T-helper 2 cell treated with Interferon-gamma antibody and Interleukin-4, amounts not matched to agents 5 μg/mL and 100 μg/mL, for 36 hours (primary cell): ENCODE data around the gene PALM3.
A peak's percentile ranks its signal among the peaks of the same experiment; 100 is the strongest.

Experiments used
- DNase-seq: peaks from one replicate; pipeline ENCODE4 v3.0.0; 2021; ENCODE audit warnings: low spot score
- H3K27ac Mint-ChIP-seq: one replicate; pipeline ENCODE4 v1.8.0; 2021; ENCODE audit warnings: mild to moderate bottlenecking, mixed read lengths
- H3K27me3 Mint-ChIP-seq: one replicate; pipeline ENCODE4 v1.8.0; 2021; ENCODE audit warnings: low read depth, mixed read lengths
- H3K36me3 Mint-ChIP-seq: one replicate; pipeline ENCODE4 v1.8.0; 2021; ENCODE audit warnings: low read depth, mixed read lengths
- H3K4me1 Mint-ChIP-seq: one replicate; pipeline ENCODE4 v1.8.0; 2021; ENCODE audit warnings: low read depth, mixed read lengths
- H3K4me3 Mint-ChIP-seq: one replicate; pipeline ENCODE4 v1.8.0; 2022; ENCODE audit warnings: mild to moderate bottlenecking, moderate library complexity, mixed read lengths
- H3K9me3 Mint-ChIP-seq: one replicate; pipeline ENCODE4 v1.8.0; 2021; ENCODE audit warnings: mixed read lengths

Gene PALM3

DNA sequence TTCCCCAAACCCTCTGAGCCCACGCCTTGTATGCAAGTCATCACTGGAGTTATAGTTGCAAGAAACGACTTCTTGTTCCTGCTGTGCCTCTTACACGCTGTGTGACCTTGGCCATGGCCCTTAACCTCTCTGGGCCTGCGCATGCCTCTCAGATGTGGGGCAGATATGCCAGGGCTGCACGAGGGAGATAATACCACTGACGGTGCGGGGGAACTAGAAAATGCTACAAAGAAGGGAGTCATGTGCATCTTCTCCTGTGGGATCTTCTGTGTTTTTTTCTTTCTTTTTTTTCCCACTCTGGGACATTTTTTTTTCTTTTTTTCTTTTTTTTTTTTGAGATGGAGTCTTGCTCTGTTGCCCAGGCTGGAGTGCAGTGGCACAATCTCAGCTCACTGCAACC lies 33.0 kb upstream of the PALM3 start:
- H3K27ac Mint-ChIP-seq, result no peak overlapping the region
- H3K4me1 Mint-ChIP-seq, result peaks cover 7% of the 10 kb centered on the region
- H3K4me3 Mint-ChIP-seq, result no peak overlapping the region

DNA sequence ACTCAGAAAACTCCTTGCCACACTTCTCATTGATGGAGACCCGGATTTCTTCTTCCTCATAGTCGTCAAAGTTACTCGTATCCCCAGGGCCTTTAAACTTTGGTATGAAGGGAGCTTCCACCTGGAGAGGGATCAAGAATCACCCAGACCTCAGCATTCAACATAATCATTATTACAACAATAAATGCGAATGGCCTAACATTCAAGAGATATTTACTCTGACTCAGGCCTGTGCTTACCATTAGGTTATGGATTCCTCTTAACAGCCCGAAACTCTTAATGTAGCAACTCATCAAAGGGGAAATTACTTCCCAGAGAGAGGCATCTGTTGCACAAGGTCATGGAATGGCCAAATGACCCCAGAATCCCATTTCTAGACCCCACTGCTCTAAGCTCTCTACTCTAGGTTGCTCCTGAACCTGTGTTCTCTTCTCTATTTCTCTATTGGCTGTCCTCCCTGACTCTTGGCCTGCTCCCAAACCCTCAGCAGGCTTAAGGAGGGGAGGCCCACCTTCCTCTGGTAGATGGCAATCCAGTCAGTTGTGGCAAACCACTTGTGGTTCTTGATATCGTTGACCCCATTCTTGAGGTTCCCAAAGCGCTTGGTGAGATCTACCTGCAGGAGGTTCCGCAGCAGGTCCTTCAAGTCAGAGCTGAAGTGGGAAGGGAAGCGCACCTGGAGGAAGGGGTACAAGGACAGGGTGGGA lies 31.4 kb upstream of the PALM3 start:
- Mint-ChIP-seq H3K27ac (peak overlapping the region; percentile 55), H3K36me3 (peaks cover 33% of the 10 kb centered on the region), H3K4me1 (peaks cover 12% of the 10 kb centered on the region), H3K9me3 (peaks cover 12% of the 10 kb centered on the region), H3K27me3 (no peaks in the 10 kb centered on the region), H3K4me3 (peak overlapping the region; percentile 64)
- no peak for DNase-seq

More for the DNA sequence above, 33.0 kb upstream of the PALM3 start:
- H3K9me3 Mint-ChIP-seq, result peaks cover 12% of the 10 kb centered on the region
- no peak for DNase-seq
- peaks cover 24% of the 10 kb centered on the region for H3K36me3 Mint-ChIP-seq
- H3K27me3 Mint-ChIP-seq, result no peaks in the 10 kb centered on the region

DNA sequence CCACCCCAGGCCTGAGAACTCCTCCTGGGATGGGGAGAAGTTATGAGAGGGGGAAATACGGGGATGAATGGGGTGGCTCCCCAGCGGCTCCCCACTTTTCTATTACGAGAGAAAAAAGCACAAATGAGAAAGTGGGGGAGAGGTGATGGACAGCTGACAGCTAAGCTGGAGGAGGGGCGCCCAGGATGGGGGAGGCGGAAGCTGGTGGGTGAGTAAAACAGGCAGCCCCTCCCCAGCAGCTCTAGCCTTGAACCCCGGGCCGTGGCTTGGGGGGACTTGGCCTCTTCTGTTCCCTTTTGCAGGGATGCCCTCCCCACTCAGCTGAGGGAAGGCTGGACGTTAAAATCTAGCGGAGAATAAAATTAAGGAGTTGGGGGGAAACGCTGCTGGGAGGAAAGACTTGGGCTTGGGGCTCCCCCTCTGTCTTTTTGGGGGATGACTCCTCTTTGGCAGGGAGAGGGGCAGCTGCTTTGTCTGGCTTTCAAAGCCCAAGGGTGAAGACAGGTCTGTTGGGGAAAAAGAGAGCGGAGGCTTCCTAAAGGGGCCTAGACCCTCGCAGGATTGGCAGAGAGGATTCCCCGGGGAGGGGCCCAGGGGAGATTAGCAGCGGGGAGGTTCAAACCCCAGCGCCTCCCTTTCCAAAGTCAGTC lies 30.1 kb upstream of the PALM3 start:
- peaks cover 39% of the 10 kb centered on the region for H3K36me3 Mint-ChIP-seq
- H3K4me1 Mint-ChIP-seq, result peaks cover 12% of the 10 kb centered on the region
- DNase-seq, result no peak
- peak overlapping the region; percentile 99 for H3K27ac Mint-ChIP-seq
- no peaks in the 10 kb centered on the region for H3K27me3 Mint-ChIP-seq
- peak overlapping the region; percentile 98 for H3K4me3 Mint-ChIP-seq
- peaks cover 12% of the 10 kb centered on the region for H3K9me3 Mint-ChIP-seq

DNA sequence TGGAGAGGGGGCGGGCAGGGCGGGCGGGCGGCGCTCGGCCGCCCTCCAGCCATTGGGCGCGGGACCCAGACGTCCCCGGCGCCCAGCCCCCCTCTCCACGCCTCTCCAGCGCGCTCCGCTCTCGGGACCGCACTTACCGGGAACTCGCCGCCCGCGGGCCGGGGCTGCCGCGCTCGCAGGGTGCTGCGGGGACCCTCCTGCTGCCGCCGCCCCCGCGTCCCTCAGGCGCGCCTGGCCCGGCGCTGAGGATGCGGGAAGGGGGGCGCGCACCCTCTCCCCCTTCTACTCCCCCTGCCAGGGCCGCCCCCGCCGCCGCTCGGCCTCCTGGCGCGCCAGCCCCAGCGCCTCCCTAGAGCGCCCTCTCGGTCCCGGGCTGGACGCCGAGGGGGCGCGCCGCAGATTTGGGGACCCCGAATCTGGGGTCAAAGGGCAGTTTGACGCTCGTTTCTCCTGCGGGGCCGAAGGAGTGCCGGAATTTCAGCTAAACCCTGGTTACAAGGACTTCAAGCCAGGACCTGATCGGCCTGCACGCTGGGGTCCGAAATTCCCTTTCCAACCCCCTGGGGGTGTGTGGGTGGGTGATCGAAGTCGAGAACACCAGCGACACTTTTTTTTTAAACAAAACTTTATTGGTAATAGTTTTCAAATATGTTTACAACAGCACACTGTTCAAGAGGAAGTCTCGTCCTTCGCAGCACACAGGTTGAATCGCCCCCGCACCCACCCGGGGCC lies 29.4 kb upstream of the PALM3 start:
- peak overlapping the region; percentile 98 for H3K4me3 Mint-ChIP-seq
- peaks cover 12% of the 10 kb centered on the region for H3K4me1 Mint-ChIP-seq
- peaks cover 12% of the 10 kb centered on the region for H3K9me3 Mint-ChIP-seq
- DNase-seq, result peak; percentile 73
- peaks cover 41% of the 10 kb centered on the region for H3K36me3 Mint-ChIP-seq
- H3K27ac Mint-ChIP-seq, result peak overlapping the region; percentile 99
- no peaks in the 10 kb centered on the region for H3K27me3 Mint-ChIP-seq

DNA sequence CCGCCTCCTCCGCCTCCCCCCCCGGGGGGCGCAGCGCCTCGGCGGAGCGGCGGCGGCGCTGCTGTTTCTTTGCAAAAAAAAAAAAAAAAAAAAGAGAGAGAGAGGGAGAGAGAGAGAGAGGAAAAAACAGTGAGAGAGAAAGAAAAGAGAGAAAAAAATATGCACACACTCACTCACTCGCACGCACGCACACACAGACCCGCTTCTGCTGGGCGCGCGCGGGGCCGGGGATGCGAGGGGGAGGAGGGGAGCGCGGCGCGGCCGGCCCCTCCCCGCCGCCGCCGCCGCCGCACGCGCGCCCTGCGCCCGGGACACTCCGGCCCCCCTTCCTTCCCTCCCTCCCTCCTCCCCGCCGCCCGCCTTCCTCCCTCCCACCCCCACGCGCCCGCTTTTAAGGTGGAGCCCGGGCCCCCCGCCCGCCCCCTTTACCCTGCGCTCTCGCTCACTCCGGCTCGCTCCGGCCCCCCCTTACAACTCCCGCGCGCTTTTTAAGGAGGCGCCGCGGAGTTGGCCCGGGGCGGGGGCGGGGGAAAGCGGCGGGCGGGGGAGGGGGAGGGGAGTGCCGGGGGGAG lies 28.7 kb upstream of the PALM3 start, which contains the start of gene SAMD1:
Gene SAMD1, minus strand, starts transcription at position 243 of the 572 bp plus-strand sequence.
- Mint-ChIP-seq H3K36me3 (peaks cover 41% of the 10 kb centered on the region), H3K4me3 (peak within 1 kb of the TSS; percentile 98), H3K27me3 (no peaks in the 10 kb centered on the region), H3K27ac (peak within 1 kb of the TSS; percentile 99), H3K9me3 (peaks cover 12% of the 10 kb centered on the region), H3K4me1 (peaks cover 12% of the 10 kb centered on the region)
- DNase-seq, result peak; percentile 70

DNA sequence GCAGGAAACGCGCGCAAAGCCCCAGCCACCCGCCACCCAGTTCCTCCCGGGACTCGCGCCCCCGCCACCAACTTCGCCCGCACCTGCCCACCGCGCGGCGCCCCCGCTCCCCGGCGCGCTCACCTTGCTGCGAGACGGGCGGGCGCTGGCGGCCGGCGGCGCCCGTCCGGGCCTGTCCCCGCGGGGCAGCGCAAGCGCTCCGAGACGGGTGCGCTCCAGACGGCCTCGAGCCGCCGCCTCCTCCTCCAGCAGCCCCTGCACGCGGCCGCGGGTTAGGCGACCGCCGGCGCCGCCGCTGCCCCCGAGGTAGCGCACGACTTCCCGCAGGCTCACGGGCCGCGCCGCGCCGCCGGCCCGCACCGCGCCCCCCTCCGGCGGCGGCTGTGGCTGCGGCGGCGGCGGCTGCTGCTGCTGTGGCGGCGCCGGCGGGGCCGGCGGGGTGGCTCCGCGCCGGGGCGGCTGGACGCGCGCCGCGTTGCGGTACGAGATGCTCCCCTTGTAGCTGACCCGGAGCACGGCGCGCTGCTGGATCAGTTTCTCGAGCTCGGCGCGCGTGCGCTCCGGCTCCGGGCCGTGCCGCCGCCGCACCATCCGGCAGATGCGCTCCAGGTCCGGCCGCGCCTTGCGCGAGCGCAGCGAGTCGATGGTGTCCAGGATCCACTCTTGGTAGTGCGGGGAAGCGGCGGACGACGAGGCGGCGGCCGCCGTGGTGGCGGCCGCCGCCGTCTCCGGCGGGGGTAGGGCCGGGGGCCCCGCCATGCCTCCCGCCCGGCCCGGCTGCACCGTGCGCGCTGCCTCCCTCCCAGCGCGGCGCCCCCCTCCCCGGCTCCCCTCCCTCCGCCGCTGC lies 28.0 kb upstream of the PALM3 start:
- Mint-ChIP-seq H3K36me3 (peaks cover 43% of the 10 kb centered on the region), H3K4me3 (peak overlapping the region; percentile 81), H3K9me3 (peaks cover 12% of the 10 kb centered on the region), H3K27me3 (no peaks in the 10 kb centered on the region), H3K27ac (peak overlapping the region; percentile 73), H3K4me1 (peaks cover 12% of the 10 kb centered on the region)
- DNase-seq, result peak; percentile 40

DNA sequence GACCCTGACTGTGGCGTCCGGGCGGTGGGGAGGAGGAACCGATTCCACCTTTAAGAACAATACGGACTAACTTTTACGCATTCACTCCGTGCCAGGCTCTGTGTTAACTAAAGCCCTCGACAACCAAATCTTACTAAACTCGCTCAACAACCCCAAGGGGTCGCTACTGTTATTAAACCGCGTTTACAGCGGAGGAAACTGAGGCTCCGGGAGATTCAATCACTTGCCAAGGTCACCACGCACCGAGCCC lies 27.5 kb upstream of the PALM3 start:
- Mint-ChIP-seq H3K4me1 (peaks cover 12% of the 10 kb centered on the region), H3K9me3 (peaks cover 8% of the 10 kb centered on the region), H3K27ac (peak overlapping the region; percentile 73), H3K27me3 (no peaks in the 10 kb centered on the region), H3K4me3 (peak overlapping the region; percentile 81), H3K36me3 (peaks cover 39% of the 10 kb centered on the region)
- no peak for DNase-seq

DNA sequence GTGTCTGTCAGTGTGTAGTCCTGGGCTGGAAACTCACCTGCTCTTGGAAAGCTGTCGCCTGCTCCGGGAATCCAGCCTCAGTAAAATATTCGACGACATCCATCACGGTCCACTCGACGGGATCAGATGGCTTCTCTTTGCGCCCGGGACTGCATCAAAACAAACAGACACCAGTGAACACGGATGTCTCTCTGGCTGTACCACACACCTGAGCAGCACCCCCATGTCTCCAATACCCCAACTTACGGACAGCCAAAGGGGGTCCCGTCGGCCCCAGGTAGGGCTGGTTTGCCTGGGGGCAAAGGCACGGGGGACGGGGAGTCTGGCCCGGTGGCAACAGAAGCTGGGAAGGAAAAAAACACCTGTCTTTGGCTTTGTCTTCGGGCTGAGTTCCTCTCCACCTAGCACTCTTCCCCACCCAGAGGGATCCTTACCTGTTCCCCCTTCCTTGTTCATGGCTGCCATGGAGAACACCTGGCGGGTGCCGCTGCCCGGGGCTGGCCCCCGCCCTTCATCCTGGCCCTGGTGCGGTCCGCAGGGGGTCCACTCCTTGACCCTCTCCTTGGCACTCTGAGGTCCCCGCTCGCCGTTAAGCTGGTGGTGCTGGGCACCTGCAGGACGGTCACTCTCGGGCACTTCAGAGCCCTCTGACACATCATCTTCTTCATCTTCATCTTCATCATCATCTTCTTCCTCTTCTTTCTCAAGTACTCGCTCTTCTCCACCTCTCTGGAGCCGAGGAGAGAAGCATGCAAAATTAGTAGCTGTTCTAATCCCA lies 26.9 kb upstream of the PALM3 start:
- Mint-ChIP-seq H3K27me3 (no peaks in the 10 kb centered on the region), H3K4me3 (peak overlapping the region; percentile 81), H3K9me3 (peaks cover 8% of the 10 kb centered on the region), H3K36me3 (peaks cover 39% of the 10 kb centered on the region), H3K27ac (peak overlapping the region; percentile 73), H3K4me1 (peaks cover 12% of the 10 kb centered on the region)
- no peak for DNase-seq

DNA sequence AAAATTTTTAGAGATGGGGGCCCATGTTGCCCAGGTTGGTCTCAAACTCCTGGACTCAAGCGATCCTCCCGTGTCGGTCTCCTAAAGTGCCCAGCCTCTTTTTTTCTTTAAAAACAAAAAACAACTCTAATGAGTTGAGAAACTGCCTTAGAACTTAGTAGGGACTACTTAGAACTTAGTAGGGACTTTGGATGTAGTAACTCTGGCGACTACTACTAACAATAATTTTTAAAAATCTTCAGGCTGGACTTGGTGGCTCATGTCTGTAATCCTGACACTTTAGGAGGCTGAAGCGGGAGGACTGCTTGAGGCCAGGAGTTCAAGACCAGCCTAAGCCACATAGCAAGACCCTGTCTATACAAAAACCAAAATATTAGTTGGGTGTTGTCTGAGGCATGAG lies 24.2 kb upstream of the PALM3 start:
- Mint-ChIP-seq H3K4me3 (no peak overlapping the region), H3K36me3 (peaks cover 26% of the 10 kb centered on the region), H3K27me3 (no peaks in the 10 kb centered on the region), H3K4me1 (peaks cover 12% of the 10 kb centered on the region), H3K9me3 (no peaks in the 10 kb centered on the region), H3K27ac (no peak overlapping the region)
- no peak for DNase-seq

DNA sequence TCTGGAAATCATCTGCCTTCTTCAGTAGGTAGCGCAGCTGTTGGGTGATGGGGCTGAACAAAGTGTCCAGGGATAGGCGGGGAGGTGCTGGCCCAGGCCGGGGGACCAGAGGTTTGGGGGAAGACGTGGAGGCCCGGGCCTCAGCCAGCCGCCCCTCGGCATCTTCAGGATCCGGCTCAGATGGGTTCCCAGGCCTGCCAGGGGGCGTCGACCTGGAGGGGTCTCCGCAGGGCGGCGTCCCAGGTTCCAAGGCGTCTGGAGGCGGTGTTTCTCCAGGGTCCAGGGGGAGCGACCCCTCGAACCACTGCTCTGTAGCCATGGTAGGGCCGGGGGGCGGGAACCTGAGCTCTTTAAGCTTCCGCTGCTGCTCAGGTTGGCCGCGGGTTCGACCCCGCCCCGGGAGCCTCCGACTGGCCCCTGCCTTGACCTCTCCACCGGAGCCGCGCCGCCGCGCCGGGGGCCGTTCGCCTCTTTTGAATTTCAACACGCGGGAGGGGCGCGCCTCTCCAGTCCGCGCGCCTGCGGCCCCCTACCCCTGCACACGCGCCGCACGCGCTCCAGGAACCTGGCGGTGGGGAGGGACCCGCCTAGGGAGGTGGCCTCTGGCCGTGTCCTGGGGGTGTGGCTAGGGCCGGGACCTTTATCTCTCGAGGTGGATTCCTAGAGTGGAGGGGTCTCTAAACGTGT lies 23.6 kb upstream of the PALM3 start, which contains the start of gene C19orf67:
Gene C19orf67, minus strand, starts transcription at position 475 of the 687 bp plus-strand sequence. Its CDS starts 156 bp downstream, at position 319.
- no peak for DNase-seq
- no peaks in the 10 kb centered on the region for H3K27me3 Mint-ChIP-seq
- H3K4me1 Mint-ChIP-seq, result peaks cover 14% of the 10 kb centered on the region
- no peak within 1 kb of the TSS for H3K4me3 Mint-ChIP-seq
- H3K36me3 Mint-ChIP-seq, result peaks cover 26% of the 10 kb centered on the region
- peak within 1 kb of the TSS; percentile 28 for H3K27ac Mint-ChIP-seq
- no peaks in the 10 kb centered on the region for H3K9me3 Mint-ChIP-seq

DNA sequence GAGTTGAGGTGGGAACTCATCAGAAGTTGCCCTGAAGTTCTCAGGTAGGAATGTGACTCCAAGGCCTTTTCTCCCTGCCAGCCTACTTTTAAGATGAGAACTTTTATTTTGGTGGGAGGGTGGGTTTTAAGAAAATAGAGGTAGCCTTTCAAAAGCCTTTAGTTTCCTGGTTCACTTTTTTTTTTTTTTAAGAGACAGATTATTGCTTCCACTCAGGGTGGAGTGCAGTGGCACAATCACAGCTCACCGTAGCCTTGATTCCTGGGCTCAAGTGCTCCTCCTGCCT lies 20.7 kb upstream of the PALM3 start:
- DNase-seq, result no peak
- Mint-ChIP-seq H3K27ac (peak overlapping the region; percentile 45), H3K4me3 (peak overlapping the region; percentile 94), H3K9me3 (no peaks in the 10 kb centered on the region), H3K4me1 (peaks cover 16% of the 10 kb centered on the region), H3K36me3 (peaks cover 10% of the 10 kb centered on the region), H3K27me3 (no peaks in the 10 kb centered on the region)

DNA sequence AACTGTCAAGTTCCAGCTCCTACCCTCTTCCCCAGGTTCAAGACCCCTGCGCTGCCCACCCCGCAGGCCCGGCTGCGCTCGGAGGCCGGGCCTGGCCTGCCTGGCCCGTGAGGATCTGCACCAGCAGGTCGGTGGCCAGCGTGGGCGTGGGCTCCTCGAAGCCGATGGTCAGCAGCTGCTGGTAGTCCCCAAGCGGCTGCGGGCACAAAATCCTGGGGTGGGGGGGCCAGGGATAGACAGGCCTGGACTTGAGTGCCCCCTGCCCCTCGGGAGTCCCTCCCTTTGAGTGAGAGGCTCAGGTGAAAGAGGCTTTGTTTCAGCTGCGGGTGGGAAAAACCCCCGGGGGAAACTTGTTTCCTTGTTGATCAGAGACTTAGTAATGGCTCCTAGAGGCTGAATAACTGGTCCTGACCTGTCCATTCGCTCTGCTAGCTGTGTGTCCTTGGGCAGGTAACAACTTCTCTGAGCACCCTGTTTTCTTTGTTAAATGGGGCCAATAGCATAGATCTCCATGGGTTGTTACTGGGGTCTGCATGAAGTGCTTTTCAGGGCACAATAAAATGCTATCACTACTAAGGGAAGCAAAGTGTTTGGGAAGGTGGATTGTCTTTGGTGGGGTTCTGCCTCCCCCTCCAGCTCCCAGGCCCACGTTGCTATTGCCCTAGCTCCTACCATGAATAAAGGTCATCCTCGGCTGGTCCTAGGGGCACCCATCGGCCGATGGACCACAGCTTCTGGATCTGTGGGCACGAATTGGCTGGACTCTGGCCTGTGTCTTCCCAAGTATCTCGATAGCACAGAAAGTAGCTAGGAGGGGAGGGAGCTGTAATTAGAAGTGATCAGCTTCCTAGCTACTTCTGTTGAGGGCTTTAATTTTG lies 20.2 kb upstream of the PALM3 start:
- peaks cover 16% of the 10 kb centered on the region for H3K4me1 Mint-ChIP-seq
- H3K4me3 Mint-ChIP-seq, result peak overlapping the region; percentile 94
- H3K9me3 Mint-ChIP-seq, result no peaks in the 10 kb centered on the region
- DNase-seq, result no peak
- H3K27me3 Mint-ChIP-seq, result no peaks in the 10 kb centered on the region
- peaks cover 9% of the 10 kb centered on the region for H3K36me3 Mint-ChIP-seq
- peak overlapping the region; percentile 94 for H3K27ac Mint-ChIP-seq
